Activated T-cell treated with anti-CD3 and anti-CD28 coated beads for 1 hour (primary cell): ENCODE measurements around the gene VMAC.
"Not testable (repeated sequence)": the region's sequence is repeated elsewhere in the genome, so short reads cannot be mapped to it uniquely, and the experiment has no call there.

Source experiments
- DNase-seq: peaks from one replicate; pipeline ENCODE4 v3.0.0-alpha.2; 2020; ENCODE audit warnings: low read depth

The VMAC gene

GRCh38 chr19:5904352-5905113, at the start of gene VMAC:
Gene VMAC (plus strand): TSS chr19:5904872. CDS start chr19:5904891, 19 bp downstream.
- peak; percentile 99 for DNase-seq

- not testable (repeated sequence) for DNase-seq
Measured at GRCh38 chr19:5855151-5855550, 49.5 kb upstream of the VMAC start.

GRCh38 chr19:5857203-5858081, 47.2 kb upstream of the VMAC start:
- no peak for DNase-seq

- DNase-seq = no peak
Measured at GRCh38 chr19:5863030-5863665, 41.5 kb upstream of the VMAC start.

GRCh38 chr19:5864013-5864720, 40.5 kb upstream of the VMAC start:
- no peak for DNase-seq

GRCh38 chr19:5864725-5865486, 39.8 kb upstream of the VMAC start:
- no peak for DNase-seq

- no peak for DNase-seq
Measured at GRCh38 chr19:5865772-5866171, 38.9 kb upstream of the VMAC start.

GRCh38 chr19:5867201-5868136, 37.2 kb upstream of the VMAC start:
- no peak for DNase-seq

GRCh38 chr19:5870986-5871394, 33.7 kb upstream of the VMAC start:
- DNase-seq = no peak

- no peak for DNase-seq
Measured at GRCh38 chr19:5873617-5874199, 31.0 kb upstream of the VMAC start.

- not testable (repeated sequence) for DNase-seq
Measured at GRCh38 chr19:5874496-5874895, 30.2 kb upstream of the VMAC start.

GRCh38 chr19:5877427-5877826, 27.2 kb upstream of the VMAC start:
- DNase-seq = no peak

GRCh38 chr19:5877882-5878281, 26.8 kb upstream of the VMAC start:
- DNase-seq = no peak

GRCh38 chr19:5880196-5880595, 24.5 kb upstream of the VMAC start:
- DNase-seq = no peak

GRCh38 chr19:5880604-5881078, 24.0 kb upstream of the VMAC start:
- no peak for DNase-seq

GRCh38 chr19:5881543-5882299, 23.0 kb upstream of the VMAC start:
- DNase-seq = no peak

- DNase-seq = no peak
Measured at GRCh38 chr19:5882421-5882968, 22.2 kb upstream of the VMAC start.

- DNase-seq = not testable (repeated sequence)
Measured at GRCh38 chr19:5883157-5883873, 21.4 kb upstream of the VMAC start.
